RWPE2 (cell line): Measurements from ENCODE around the gene DNAJC4.
"Not testable (repeated sequence)": the region's sequence is repeated elsewhere in the genome, so short reads cannot be mapped to it uniquely, and the experiment has no call there.

Experiments used
- ATAC-seq: fragments of 200-7000 bp; cut with Tn5 transposase; 3 replicates; pipeline ENCODE4 v1.9.1; 2021; ENCODE audit warnings: low read depth
- DNase-seq: peaks from one replicate; pipeline ENCODE4 v3.0.0-alpha.2; 2020; ENCODE audit warnings: low spot score
- H3K27ac ChIP-seq: fragments of 450-650 bp; 2 replicates; pipeline ENCODE4 v1.5.1; 2017; ENCODE audit warnings: mild to moderate bottlenecking; ENCODE audit not compliant: poor library complexity, severe bottlenecking
- H3K27me3 ChIP-seq: fragments of 250-450 bp; sonication (Bioruptor Pico); 2 replicates; pipeline ENCODE4 v1.5.1; 2021; ENCODE audit warnings: mild to moderate bottlenecking, moderate library complexity; ENCODE audit not compliant: insufficient read depth, poor library complexity, severe bottlenecking
- H3K36me3 ChIP-seq: fragments of 250-450 bp; sonication (Bioruptor Pico); 2 replicates; pipeline ENCODE4 v1.5.1; 2020; ENCODE audit warnings: low read depth, mild to moderate bottlenecking, moderate library complexity
- H3K4me1 ChIP-seq: fragments of 250-450 bp; sonication (Bioruptor Pico); 2 replicates; pipeline ENCODE4 v1.5.1; 2021; ENCODE audit warnings: mild to moderate bottlenecking, moderate library complexity; ENCODE audit not compliant: insufficient read depth, poor library complexity, severe bottlenecking
- H3K4me3 ChIP-seq: fragments of 250-450 bp; sonication (Bioruptor Pico); 2 replicates; pipeline ENCODE4 v1.5.1; 2021; ENCODE audit warnings: mild to moderate bottlenecking, moderate library complexity; ENCODE audit not compliant: severe bottlenecking
- H3K9me3 ChIP-seq: fragments of 250-450 bp; sonication (Bioruptor Pico); 2 replicates; pipeline ENCODE4 v1.5.1; 2021; ENCODE audit warnings: mild to moderate bottlenecking, moderate library complexity; ENCODE audit not compliant: severe bottlenecking
- TF ChIP-seq, protein P1 (sequence below): fragments of 450-650 bp; IDR thresholded peaks from one replicate; pipeline ENCODE4 v1.5.1; 2017; ENCODE audit warnings: mild to moderate bottlenecking, moderate library complexity; ENCODE audit not compliant: poor library complexity, severe bottlenecking

DNAJC4 gene

DNA sequence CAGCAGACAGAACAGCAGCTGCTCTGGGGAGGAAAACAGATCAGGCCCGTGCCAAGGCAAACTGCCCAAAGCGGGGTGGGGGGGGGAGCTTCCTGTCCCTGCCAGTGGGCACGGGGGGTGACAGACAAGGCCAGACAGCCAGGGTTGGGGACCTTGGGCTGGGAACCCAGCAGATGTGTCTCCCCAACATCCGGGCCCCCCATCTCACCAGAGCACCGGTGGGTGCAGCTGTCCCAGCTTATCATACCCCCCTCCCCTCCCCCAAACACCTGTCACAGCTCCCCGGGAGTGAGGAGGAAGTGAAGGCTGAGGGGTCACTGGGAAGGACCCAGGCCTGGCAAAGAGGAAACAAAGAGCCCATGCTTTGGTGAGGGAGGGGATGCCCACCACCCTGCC lies 15.1 kb downstream of the DNAJC4 start:
- TF ChIP-seq, protein P1, sequence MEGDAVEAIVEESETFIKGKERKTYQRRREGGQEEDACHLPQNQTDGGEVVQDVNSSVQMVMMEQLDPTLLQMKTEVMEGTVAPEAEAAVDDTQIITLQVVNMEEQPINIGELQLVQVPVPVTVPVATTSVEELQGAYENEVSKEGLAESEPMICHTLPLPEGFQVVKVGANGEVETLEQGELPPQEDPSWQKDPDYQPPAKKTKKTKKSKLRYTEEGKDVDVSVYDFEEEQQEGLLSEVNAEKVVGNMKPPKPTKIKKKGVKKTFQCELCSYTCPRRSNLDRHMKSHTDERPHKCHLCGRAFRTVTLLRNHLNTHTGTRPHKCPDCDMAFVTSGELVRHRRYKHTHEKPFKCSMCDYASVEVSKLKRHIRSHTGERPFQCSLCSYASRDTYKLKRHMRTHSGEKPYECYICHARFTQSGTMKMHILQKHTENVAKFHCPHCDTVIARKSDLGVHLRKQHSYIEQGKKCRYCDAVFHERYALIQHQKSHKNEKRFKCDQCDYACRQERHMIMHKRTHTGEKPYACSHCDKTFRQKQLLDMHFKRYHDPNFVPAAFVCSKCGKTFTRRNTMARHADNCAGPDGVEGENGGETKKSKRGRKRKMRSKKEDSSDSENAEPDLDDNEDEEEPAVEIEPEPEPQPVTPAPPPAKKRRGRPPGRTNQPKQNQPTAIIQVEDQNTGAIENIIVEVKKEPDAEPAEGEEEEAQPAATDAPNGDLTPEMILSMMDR, result no peak
- Histone ChIP-seq H3K27me3 (no peaks in the 10 kb centered on the region), H3K4me3 (peak overlapping the region; percentile 76), H3K36me3 (peaks cover 30% of the 10 kb centered on the region), H3K9me3 (no peaks in the 10 kb centered on the region), H3K4me1 (peaks cover 5% of the 10 kb centered on the region), H3K27ac (peak overlapping the region; percentile 98)
- no peak for ATAC-seq
- no peak for DNase-seq

DNA sequence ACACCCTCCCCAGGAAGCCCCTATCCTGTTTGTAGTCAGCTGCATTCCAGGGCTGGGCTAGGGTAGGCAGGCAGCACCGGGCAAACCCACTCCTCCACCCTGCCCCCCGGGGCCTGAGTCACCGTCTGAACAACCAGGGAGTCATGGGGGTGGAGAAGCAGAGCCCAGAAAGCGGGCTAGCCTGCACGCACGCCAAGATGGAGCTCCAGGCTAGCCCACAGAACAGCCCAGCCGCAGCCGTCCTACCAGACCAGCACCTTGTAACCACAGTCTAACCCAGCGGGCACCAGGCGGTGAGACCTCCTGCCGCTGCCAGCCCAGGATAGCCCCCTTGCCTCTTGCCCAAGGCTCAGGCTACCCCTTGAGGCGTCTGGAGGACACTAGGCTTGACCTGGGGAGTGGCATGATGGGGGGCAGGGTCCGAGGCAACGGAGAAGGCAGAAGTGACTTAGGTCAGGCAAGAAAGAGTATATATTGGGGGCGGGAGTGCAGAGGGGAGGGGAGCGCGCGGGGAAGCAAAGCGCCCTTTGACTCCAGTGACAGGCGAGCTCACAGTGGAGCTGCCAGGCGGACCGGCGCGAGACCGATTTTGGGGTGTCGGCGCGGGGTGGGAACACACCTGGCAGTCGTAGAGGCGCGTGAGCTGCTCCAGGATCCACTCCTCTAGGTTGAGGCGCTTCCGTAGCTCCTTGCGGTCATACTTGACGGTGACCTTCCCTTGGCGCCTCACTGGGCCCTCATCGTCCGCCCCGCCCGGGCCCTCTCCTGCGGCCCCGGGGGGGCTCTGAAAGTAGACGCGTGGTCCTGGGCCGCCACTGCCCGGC lies 15.7 kb downstream of the DNAJC4 start:
- Histone ChIP-seq H3K4me1 (peaks cover 5% of the 10 kb centered on the region), H3K27me3 (no peaks in the 10 kb centered on the region), H3K27ac (peak overlapping the region; percentile 98), H3K4me3 (peak overlapping the region; percentile 76), H3K36me3 (peaks cover 30% of the 10 kb centered on the region), H3K9me3 (no peaks in the 10 kb centered on the region)
- TF ChIP-seq, protein P1, result no peak
- DNase-seq (peak; percentile 99), ATAC-seq (peak; percentile 49)

DNA sequence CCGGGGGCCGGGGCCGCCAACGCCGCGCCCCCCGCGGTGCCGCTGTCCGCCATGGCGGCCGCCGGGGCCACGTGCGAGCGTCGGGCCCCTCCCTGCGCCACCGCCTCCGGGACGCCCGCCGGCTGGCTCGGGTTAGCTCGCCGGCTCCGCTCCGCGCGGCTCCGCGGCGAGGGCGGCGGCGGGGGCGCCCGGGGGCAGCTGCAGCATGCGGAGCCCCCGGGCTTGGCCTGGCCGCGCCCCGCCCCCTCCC lies 16.2 kb downstream of the DNAJC4 start:
- H3K9me3 ChIP-seq, DNase-seq, ATAC-seq, H3K4me1 ChIP-seq, H3K27me3 ChIP-seq: not testable (repeated sequence)
- H3K27ac ChIP-seq, result peak overlapping the region; percentile 98
- H3K4me3 ChIP-seq, result peak overlapping the region; percentile 76
- peaks cover 30% of the 10 kb centered on the region for H3K36me3 ChIP-seq

DNA sequence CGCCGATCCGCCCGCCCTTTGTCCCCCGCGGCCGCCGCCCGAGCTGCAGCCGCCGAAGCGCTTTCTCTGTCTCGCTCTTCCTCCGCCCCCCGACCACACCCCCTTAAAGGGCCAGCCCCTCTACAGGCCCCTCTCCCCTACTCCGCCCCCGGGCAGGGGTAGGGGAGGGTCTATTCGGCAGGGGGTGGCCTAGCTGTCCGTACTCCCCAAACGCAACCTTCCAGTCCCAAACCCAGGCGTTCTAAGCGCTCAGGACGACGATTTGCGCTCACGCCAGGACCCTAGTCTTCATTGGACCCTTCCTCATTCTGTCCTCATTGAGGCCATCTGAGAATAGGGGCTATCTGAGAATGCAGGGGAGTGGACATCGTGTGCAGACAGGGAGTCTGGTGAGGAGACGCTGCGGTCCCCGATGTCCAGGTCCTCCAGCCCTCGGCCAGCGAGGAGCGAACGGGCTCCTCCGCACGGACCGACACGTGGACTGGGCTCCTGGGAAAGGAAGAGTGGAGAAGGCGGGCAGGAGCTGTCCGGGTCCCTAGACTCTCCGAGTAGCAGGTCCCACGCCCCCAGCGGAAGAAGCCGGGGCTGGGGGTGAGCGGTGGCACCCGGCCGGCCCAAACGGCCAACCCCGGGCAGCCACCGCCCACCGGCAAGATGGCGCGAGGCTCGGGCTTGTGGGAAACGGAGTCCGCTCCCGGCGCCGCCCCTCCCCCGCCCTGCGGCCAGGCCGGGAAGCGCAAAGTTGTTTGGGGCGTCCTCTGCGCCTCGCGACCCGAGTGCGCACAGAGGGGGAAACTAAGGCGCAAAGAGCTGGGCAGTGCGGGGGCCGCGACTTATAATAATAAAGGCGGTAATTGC lies 16.8 kb downstream of the DNAJC4 start, which contains the start of gene PPP1R14B:
TSS of gene PPP1R14B (minus strand) at position 73 of the 858 bp plus-strand sequence. CDS start 270 bp downstream, outside the sequence.
- DNase-seq, result peak; percentile 92
- Histone ChIP-seq H3K36me3 (peaks cover 30% of the 10 kb centered on the region), H3K4me1 (peaks cover 5% of the 10 kb centered on the region), H3K27ac (peak within 1 kb of the TSS; percentile 98), H3K27me3 (no peaks in the 10 kb centered on the region), H3K9me3 (no peaks in the 10 kb centered on the region), H3K4me3 (peak within 1 kb of the TSS; percentile 76)
- TF ChIP-seq, protein P1, result peak; percentile 15
- peak; percentile 49 for ATAC-seq

DNA sequence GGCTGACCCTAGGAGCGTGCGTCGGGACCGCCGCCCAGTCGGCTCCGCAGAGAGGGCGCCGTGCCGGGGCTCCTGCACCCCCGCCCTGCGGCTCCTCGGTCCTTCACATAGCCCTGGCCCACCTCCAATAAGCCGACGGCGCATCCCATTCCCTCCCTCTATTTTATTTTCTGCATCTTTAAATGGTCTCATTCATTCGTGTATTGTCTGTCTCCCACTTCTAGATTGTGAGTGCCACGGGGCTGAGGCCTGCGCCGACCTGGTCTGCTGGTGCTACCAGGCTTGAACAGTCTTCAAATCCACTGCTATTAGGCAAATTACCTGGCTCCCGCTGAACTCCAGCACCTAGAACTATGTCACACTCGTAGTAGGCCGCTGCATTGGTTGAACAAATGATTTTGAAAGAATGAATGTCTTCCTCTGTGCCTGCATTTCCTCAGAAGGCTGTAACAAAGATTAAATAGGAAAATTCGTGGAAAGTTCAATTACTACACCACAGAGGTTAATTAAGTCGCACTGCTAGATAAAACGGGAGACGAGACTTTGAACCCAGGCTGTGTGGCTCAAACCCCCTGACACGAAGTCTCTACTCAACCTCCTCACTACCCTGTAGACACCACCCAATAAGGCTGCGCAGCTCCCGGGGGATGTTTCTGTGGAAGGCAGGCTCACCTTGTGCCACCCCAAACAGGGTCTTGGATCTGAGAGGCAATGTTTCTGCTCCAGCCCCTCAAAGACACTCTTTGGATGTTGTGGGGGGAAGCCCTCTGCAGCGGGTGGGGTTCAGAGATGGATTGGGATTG lies 17.6 kb downstream of the DNAJC4 start:
- no peaks in the 10 kb centered on the region for H3K27me3 ChIP-seq
- peak overlapping the region; percentile 76 for H3K4me3 ChIP-seq
- H3K4me1 ChIP-seq, result peaks cover 4% of the 10 kb centered on the region

More for the DNA sequence above, 17.6 kb downstream of the DNAJC4 start:
- TF ChIP-seq, protein P1, result no peak
- Histone ChIP-seq H3K27ac (peak overlapping the region; percentile 98), H3K36me3 (peaks cover 24% of the 10 kb centered on the region), H3K9me3 (no peaks in the 10 kb centered on the region)
- no peak for ATAC-seq
- no peak for DNase-seq
